NCI-H2227 (cell line): ENCODE measurements around the gene MSN.

Source experiments
- DNase-seq: peaks from one replicate; lab custom pipeline; 2025; ENCODE audit not compliant: unreplicated experiment; lab: John Stamatoyannopoulos, UW

MSN gene

GRCh38 chrX:65671966-65672365 lies 4.5 kb downstream of the MSN start:
- DNase-seq, result no peak

- no peak for DNase-seq
Observed at GRCh38 chrX:65673857-65674203, 6.4 kb downstream of the MSN start.

- DNase-seq, result no peak
Observed at GRCh38 chrX:65674204-65674893, 6.9 kb downstream of the MSN start.

GRCh38 chrX:65677954-65678469 lies 10.6 kb downstream of the MSN start:
- DNase-seq, result no peak

DNA sequence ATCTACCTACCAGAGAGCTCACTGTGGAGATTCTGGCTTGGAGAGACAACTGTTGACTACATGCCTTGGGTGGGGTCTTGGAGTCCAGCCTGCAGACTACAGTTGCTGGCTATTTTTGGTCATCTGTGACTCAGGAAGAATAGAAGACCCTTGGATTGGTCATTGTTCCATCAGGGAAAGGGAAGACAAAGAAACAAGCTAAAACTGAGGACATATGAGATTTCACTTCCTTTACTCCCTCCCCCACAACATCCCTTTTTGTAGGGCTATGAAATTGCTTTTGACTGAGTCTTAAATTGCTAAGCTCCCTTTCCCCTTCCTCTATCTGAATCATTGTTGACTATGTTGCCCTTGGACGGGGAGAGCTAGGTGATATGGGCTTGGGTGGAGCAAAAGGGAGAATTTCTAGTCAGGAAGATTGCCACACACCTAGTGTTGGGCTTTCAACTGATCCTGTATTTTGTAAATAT lies 11.7 kb downstream of the MSN start:
- no peak for DNase-seq

GRCh38 chrX:65681810-65682209 lies 14.4 kb downstream of the MSN start:
- no peak for DNase-seq

DNA sequence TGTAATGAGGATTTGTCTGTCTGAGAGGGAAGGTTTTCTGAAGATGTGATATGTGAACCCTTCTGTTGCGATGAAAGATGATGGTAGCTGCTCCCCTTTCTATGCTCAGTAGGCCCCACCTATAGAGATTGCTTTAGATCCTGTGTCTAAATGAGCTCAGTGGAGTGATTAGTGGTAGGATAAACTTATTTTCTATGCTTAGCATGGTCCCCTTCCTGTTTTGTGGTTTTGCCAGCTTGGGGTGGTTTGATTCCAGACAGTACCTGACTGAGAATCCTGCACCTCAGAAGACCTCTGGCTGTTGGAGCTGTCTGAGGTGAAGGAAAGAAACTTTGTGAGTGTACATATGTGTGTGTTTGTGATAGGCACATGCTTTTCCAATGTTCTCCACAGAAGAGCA lies 17.7 kb downstream of the MSN start:
- no peak for DNase-seq

- no peak for DNase-seq
Observed at GRCh38 chrX:65686236-65686635, 18.8 kb downstream of the MSN start.

GRCh38 chrX:65687367-65687766 lies 19.9 kb downstream of the MSN start:
- DNase-seq, result no peak

DNA sequence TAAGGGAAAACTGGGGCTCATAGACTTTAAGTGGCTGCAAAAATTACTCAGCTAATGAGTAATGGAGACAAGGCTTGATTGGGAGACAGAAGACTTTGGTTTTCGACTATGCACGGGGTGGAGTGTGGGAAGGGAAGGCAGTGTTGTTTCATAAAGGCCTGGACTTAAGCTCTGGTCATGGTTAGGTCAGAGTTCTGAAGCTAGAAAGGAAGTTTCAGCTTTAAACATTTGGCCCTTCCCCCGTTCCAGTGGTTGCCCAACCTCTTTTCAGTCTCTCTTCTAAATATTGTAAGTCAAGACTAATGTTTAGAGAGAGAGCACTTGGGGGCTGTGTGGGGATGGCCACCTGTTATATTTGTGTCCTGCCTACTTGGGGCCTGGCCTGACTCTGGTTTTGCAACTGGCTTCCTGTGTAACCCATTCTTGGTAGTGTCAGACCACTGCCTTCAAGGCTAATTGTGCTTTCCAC lies 21.0 kb downstream of the MSN start:
- DNase-seq, result no peak

DNA sequence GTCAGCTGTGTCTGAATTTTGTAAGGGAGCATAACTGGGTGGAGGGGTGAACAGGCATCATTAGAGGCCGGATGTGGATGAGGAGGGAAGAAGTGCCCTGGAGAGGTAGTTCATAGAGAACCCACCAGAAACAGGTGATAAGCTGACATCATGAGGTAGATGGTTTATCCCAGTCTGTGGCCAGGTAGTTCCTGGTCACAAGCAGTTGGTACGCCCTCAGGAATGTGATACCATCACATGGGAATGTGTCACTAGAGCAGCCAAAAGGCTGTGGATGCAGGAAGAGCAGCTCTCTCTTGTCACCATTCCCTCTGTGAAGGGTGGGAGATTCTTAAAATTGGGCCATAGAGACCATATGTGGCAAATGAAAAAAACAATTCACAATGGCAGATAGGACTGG lies 21.9 kb downstream of the MSN start:
- DNase-seq, result no peak

DNA sequence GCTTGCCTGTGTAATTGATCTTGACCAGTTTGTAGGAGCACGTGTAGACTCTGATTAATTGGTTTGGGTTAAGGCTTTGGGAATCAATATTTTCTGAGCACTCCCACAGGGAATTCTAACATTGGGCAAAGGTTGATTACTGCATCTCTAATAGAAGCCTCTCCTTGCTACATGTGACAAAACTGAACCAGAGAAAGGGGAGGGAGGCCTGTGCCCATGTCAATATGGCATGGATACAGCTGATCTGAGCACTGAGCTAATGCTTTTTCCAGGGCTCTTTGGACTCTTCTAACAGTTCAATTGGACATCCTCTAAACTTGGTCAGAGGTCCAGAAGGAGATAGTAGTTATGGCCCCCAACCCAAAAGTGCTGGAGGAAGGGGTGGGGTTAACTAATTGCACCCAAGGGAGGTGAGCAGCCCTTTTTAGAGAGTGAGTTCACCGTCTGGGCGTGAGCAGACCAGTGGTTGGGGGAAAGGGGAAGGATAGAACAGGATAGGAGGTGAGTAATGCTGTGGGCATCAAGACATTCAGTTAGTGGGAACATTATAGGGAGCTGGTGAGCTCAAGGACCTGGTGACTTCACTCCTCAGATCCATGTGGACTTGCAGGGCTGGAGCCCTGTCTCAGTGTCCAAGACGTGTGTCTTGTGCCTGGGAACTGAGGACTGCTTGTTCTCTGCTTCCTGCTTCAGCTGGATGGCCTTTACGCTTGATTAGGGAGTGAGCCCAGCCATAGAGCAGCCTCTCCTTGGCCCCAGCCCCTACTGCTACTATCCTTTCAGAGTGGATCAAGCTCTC lies 22.8 kb downstream of the MSN start:
- no peak for DNase-seq

DNA sequence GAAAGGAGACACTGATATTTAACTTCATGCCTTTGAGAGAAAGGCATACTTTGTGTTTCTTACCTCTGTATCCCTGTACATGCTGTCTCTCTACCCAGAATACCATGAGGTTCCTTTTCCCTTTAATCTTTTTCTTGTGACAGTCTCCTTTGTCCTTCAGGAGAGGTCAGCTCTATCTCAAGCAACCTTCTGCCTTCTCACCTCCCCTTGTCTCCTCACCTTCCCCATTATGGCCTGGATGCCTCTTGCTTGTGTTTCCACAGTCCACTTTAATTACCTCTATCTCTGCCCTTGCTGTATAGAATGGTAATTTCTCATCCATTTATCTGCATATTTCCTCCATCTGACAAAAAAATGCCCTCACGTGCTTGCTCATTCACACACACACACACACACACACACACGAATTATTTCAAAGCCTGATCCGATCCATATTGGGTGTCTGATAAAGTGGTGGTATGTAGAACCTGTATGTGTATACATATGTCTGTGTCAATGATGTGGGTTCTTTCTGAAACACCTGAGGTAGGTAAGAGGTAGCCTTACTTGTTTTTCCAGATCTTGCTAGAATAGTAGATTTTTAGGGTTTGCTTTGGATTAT lies 28.5 kb downstream of the MSN start:
- no peak for DNase-seq

DNA sequence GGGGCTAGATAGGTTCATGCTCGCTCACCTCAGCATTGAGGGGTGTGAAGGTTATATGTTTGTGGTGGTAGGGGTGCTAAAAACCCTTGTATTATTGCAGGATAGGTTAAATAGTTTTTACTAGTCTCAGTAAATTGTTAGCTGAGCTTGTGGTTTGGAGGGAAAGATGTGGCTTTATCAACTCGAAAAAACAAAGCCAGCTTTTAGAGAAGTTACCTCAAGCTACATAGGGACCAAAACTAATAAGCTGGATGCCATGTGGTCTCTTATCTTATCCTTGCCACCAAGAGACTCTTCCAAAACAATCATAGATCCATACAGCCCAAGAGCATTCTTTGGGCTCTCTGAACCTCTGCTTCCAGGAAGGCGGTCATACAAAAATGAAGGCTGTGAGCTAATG lies 29.2 kb downstream of the MSN start:
- no peak for DNase-seq

GRCh38 chrX:65697211-65697641 lies 29.8 kb downstream of the MSN start:
- no peak for DNase-seq

GRCh38 chrX:65697915-65698796 lies 30.7 kb downstream of the MSN start:
- DNase-seq, result no peak

DNA sequence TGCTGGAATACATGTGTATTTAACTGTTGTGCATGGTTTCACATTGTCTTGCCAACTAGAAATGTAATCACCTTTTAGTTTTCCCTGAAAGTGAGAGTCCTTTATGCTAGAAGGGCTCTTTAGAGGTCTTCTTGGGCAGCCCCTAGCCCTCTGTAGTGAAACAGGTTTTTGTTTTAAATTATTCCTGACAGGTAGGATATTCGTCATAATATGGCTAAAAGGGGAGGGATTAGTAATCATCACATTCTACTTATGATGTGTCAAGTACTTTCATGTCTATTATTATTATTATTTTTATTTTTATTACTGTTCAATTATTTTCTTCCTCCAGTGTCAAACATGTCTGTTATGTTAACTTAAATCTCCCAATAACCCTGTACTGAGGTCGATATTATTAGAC lies 35.5 kb downstream of the MSN start:
- no peak for DNase-seq

- DNase-seq, result no peak
Observed at GRCh38 chrX:65705439-65705838, 38.0 kb downstream of the MSN start.

DNA sequence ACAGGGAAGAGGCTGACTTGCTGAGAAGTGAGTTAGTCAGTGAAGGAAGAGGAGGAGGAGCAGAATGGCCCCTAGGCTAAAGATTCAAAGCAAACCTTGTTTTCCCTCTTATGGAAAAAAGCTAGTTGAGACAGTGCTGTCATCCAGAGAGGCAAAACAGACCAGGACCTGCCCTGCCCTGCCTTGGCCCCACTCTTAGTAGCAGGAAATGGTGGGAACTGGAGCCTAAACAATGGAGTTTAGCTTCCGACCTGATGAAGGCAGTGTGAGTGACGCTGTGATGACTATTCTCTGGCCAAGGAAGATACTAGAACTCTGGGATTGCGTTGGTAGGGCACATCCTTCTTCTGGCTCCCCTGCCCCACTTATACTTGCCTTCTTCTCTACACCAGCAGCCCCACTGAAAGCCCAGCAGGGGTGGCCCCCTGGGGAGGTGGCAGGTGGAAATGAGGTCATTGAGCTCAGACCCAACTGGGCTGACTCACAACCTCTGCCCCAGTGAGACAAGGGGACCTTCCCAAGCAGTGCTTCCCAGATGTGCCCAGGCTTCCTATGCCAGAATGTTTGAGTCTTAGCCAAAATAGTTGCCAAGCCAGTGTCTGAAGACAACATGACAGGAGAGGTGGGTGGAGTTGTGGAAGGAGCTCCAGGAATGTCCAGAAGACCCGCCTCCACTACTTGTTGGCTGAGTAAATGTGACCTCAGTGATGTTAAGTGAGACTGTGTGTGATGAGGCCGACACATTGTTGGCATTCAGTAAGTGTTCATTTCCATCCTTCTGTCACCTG lies 38.8 kb downstream of the MSN start:
- no peak for DNase-seq

DNA sequence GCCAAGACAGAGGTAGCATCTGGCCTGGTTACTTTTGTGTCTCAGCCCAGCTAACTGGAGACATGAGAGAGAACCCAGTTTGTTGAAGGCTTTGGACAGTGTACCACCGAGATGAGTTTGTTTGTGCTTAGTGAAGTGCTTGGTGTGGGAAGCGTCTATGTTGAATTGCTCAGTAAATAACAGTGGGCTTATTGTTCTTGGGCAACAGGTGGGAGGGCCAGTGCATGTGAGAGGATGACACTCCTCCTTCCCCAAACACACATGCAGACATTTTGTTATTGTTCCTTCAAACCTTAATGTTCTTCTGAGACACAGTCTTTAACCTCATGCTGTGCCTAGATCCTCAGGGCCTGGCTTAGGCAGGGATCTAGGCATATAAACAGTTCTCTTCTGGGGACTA lies 39.7 kb downstream of the MSN start:
- DNase-seq, result no peak
